ENCODE results near the gene NOC2L.
A peak's percentile ranks its signal among the peaks of the same experiment; 100 is the strongest.
"Not testable (repeated sequence)": the region's sequence is repeated elsewhere in the genome, so short reads cannot be mapped to it uniquely, and the experiment has no call there.

NOC2L gene

GRCh38 chr1:904310-904950 is 54.6 kb downstream of the NOC2L start:
- DNase-seq (ENCODE audit: low spot score), result peak; percentile 38

GRCh38 chr1:903721-904271 is 55.3 kb downstream of the NOC2L start:
- DNase-seq (ENCODE audit: low spot score), result no peak

- DNase-seq (ENCODE audit: low spot score), result no peak
Measured at GRCh38 chr1:903305-903704, 55.8 kb downstream of the NOC2L start.

DNA sequence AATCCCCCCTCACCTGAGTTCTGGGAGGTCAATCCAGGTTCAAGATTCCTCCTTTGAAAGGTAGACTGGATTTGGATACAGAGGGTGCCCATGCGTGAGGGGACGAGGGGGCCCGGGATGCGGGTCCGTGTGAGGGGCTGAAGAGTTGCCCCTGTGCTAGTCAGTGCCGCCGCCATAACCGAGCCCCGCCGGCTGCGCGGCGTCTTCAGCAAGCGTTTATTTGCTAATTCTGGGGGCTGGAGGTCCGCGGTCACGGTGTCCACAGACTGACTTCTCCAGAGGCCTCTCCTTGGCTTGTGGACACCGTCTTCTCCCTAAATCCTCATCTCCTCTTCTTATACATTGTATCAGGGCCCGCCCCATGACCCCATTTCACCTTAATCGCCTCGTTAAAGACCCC is 56.3 kb downstream of the NOC2L start:
- no peak for DNase-seq (ENCODE audit: low spot score)

DNA sequence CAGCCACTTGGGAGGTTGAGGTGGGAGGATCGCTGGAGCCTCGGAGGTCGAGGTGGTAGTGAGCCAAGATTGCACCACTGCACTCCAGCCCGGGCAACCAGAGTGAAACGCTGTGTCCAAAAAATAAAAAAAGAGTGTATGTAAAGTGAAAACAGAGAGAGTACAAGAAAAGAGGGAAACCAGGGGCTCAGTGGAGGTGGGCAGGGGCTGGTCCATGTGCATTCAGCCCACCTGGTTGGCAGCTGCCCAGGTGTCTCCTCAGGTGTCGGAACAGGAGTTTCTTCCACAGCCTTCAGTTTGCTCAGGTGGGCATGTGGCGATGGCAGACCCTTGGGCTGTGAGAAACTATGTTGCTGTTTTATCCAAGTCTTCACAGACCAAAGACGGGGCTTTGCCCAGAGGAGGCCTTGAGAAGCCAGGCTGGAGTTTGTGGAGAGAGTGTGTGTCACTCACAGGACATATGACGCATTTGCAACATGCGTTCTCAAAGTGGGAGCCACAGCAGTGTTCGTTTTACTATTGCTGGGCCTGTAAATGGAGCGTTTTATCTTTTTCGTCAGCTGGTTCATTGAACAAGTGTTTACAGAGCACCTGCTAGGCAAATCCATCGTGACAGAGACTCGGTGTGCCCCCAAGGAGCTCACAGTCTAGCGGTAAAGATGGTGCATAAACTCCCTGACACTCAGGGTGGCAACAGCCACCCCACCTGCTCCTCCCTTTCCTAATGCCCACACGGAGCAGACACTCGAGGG is 57.8 kb downstream of the NOC2L start:
- DNase-seq (ENCODE audit: low spot score), result no peak

GRCh38 chr1:899636-900317 is 59.3 kb downstream of the NOC2L start:
- no peak for DNase-seq (ENCODE audit: low spot score)

DNA sequence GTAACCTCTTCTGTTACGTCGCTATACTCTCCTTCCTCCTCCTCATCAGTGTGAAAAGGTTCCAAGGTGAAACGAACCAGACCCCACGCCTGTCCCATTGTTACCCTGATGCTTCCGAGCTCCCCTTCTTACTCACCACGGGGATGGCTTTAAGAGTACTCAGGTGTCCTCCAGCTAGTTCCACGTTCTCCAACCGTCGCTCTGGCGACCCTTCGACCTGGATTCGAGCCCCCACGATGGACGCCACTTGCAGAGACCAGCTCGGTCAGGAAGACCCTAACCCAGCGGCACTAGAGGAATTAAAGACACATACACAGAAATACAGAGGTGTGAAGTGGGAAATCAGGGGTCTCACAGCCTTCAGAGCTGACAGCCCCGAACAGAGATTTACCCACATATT is 61.1 kb downstream of the NOC2L start:
- DNase-seq (ENCODE audit: low spot score), result not testable (repeated sequence)

GRCh38 chr1:897226-897625 is 61.8 kb downstream of the NOC2L start:
- no peak for DNase-seq (ENCODE audit: low spot score)
